HL-60 (cell line): ENCODE measurements around the gene TMEM154.

Source experiments
- POLR2AphosphoS5 ChIP-seq: IDR thresholded peaks from 2 replicates; pipeline ENCODE4 v1.6.1; 2012; ENCODE audit warnings: low read depth
- TF ChIP-seq, protein P1 (sequence below): IDR thresholded peaks from one replicate; pipeline ENCODE4 v1.5.1; 2011; ENCODE audit warnings: low read length, control low read depth, inconsistent platforms; ENCODE audit not compliant: insufficient read depth
- TF ChIP-seq, protein P2 (sequence below): IDR thresholded peaks from 2 replicates; pipeline ENCODE4 v1.6.1; 2012; ENCODE audit warnings: low read depth; ENCODE audit not compliant: insufficient replicate concordance

DNA sequence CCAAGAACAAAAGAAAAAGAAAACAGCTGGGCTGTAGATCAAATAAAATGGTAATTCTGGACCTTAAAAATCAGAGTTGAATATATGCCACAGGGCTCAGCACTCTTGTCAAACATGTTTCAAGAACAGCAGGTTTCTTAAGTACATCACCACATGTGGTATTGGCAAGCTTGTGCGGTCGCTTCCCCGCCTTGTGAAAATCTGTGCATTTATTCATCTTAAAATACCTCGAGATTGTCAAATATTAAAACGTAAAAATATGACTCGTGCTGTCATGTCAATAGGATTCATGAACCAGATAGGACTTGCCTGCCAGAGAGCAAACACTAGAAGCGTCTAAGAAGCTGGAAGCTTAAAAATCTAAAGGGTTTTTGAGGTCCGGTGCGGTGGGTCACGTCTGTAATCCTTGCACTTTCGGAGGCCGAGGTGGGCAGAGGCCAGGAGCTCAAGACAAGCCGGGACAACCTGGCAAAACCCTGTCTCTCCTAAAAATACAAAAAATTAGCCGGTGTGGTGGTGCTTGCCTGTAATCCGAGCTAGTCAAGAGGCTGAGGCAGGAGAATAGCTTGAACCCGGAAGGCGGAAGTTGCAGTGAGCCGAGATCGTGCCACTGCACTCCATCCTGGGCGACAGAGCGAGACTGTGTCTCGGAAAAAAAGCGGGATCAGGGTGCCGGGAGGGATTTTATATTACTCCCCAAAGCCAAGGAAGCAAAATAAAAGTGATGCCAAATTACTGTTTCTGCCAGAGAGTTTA lies 40.2 kb upstream of the TMEM154 start:
- TF ChIP-seq, protein P1, sequence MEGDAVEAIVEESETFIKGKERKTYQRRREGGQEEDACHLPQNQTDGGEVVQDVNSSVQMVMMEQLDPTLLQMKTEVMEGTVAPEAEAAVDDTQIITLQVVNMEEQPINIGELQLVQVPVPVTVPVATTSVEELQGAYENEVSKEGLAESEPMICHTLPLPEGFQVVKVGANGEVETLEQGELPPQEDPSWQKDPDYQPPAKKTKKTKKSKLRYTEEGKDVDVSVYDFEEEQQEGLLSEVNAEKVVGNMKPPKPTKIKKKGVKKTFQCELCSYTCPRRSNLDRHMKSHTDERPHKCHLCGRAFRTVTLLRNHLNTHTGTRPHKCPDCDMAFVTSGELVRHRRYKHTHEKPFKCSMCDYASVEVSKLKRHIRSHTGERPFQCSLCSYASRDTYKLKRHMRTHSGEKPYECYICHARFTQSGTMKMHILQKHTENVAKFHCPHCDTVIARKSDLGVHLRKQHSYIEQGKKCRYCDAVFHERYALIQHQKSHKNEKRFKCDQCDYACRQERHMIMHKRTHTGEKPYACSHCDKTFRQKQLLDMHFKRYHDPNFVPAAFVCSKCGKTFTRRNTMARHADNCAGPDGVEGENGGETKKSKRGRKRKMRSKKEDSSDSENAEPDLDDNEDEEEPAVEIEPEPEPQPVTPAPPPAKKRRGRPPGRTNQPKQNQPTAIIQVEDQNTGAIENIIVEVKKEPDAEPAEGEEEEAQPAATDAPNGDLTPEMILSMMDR = no peak
- TF ChIP-seq POLR2AphosphoS5 = no peak
- TF ChIP-seq, protein P2, sequence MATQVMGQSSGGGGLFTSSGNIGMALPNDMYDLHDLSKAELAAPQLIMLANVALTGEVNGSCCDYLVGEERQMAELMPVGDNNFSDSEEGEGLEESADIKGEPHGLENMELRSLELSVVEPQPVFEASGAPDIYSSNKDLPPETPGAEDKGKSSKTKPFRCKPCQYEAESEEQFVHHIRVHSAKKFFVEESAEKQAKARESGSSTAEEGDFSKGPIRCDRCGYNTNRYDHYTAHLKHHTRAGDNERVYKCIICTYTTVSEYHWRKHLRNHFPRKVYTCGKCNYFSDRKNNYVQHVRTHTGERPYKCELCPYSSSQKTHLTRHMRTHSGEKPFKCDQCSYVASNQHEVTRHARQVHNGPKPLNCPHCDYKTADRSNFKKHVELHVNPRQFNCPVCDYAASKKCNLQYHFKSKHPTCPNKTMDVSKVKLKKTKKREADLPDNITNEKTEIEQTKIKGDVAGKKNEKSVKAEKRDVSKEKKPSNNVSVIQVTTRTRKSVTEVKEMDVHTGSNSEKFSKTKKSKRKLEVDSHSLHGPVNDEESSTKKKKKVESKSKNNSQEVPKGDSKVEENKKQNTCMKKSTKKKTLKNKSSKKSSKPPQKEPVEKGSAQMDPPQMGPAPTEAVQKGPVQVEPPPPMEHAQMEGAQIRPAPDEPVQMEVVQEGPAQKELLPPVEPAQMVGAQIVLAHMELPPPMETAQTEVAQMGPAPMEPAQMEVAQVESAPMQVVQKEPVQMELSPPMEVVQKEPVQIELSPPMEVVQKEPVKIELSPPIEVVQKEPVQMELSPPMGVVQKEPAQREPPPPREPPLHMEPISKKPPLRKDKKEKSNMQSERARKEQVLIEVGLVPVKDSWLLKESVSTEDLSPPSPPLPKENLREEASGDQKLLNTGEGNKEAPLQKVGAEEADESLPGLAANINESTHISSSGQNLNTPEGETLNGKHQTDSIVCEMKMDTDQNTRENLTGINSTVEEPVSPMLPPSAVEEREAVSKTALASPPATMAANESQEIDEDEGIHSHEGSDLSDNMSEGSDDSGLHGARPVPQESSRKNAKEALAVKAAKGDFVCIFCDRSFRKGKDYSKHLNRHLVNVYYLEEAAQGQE = no peak
